ENCODE data around the gene ANKRD6. TPM values are rescaled to one million over a fixed set of nuclear protein-coding genes. Genes with fewer than 3 reads are reported as not detected.
A peak's percentile ranks its signal among the peaks of the same experiment; 100 is the strongest.

ANKRD6 gene
- total RNA-seq, 1 experiment from 2014 or later = 25.4 TPM

- intact Hi-C loops (cut with micrococcal nuclease; ENCODE audit: unreplicated experiment) = no loop called here
- TF ChIP-seq CTCF (conservative IDR thresholded peaks at IDR 0.05; ENCODE audit: low read depth, low read length) (no peak), EZH2 (IDR thresholded peaks at IDR 0.05; ENCODE audit: borderline replicate concordance, low read depth, low read length, poor library complexity, severe bottlenecking) (no peak)
- H3K4me1 ChIP-seq (ENCODE audit: insufficient read depth, low read length, poor library complexity, severe bottlenecking) = no peaks in the 10 kb centered on the region
- no peak overlapping the region for H3K27ac ChIP-seq (ENCODE audit: low read depth, low read length, poor library complexity, severe bottlenecking)
- ChIA-PET POLR2A (ENCODE audit: low non-redundant PET) (no interaction called here), CTCF (interaction anchor here (0.5 kb wide), 1 partner anchor 18 kb away, joined by 6 read pairs; no protein-coding TSS in a partner anchor)
- BruUV-seq (replicated peaks) = no TSS peak
- no peaks in the 10 kb centered on the region for H3K9me3 ChIP-seq (ENCODE audit: low read depth, low read length, poor library complexity, severe bottlenecking)
- H3K36me3 ChIP-seq (ENCODE audit: insufficient read depth, low read length, poor library complexity, severe bottlenecking) = no peaks in the 10 kb centered on the region
- no peaks in the 10 kb centered on the region for H3K27me3 ChIP-seq (replicated peaks; ENCODE audit: insufficient read depth, low read depth, low read length, poor library complexity)
- no peak overlapping the region for H3K4me3 ChIP-seq (ENCODE audit: low read depth, low read length, poor library complexity, severe bottlenecking)
- DNase-seq (ENCODE audit: low spot score) = no peak
Measured at GRCh38 chr6:89604653-89605052, 171.7 kb downstream of the ANKRD6 start.

- no peaks in the 10 kb centered on the region for H3K27me3 ChIP-seq (replicated peaks; ENCODE audit: insufficient read depth, low read depth, low read length, poor library complexity)
- H3K36me3 ChIP-seq (ENCODE audit: insufficient read depth, low read length, poor library complexity, severe bottlenecking) = no peaks in the 10 kb centered on the region
- no peaks in the 10 kb centered on the region for H3K4me1 ChIP-seq (ENCODE audit: insufficient read depth, low read length, poor library complexity, severe bottlenecking)
- intact Hi-C loops (cut with micrococcal nuclease; ENCODE audit: unreplicated experiment) = no loop called here
- ChIA-PET CTCF (no interaction called here), POLR2A (ENCODE audit: low non-redundant PET) (no interaction called here)
- H3K4me3 ChIP-seq (ENCODE audit: low read depth, low read length, poor library complexity, severe bottlenecking) = no peak overlapping the region
- DNase-seq (ENCODE audit: low spot score) = no peak
- no TSS peak for BruUV-seq (replicated peaks)
- no peak overlapping the region for H3K27ac ChIP-seq (ENCODE audit: low read depth, low read length, poor library complexity, severe bottlenecking)
- TF ChIP-seq EZH2 (IDR thresholded peaks at IDR 0.05; ENCODE audit: borderline replicate concordance, low read depth, low read length, poor library complexity, severe bottlenecking) = no peak
- no peak for TF ChIP-seq CTCF (conservative IDR thresholded peaks at IDR 0.05; ENCODE audit: low read depth, low read length)
- H3K9me3 ChIP-seq (ENCODE audit: low read depth, low read length, poor library complexity, severe bottlenecking) = no peaks in the 10 kb centered on the region
Measured at GRCh38 chr6:89605861-89606260, 172.9 kb downstream of the ANKRD6 start.

- ChIA-PET CTCF (interaction anchor here (0.6 to 1.0 kb wide), 2 partner anchors 178 to 627 kb away, joined by 3 to 4 read pairs; no protein-coding TSS in a partner anchor), POLR2A (ENCODE audit: low non-redundant PET) (no interaction called here)
- H3K36me3 ChIP-seq (ENCODE audit: insufficient read depth, low read length, poor library complexity, severe bottlenecking) = no peaks in the 10 kb centered on the region
- intact Hi-C loops (cut with micrococcal nuclease; ENCODE audit: unreplicated experiment) = loop anchor here (1.0 to 2.0 kb wide), 3 partner anchors 177 to 627 kb away; partner anchors contain the start of gene ANKRD6
- H3K4me3 ChIP-seq (ENCODE audit: low read depth, low read length, poor library complexity, severe bottlenecking) = no peak overlapping the region
- no peaks in the 10 kb centered on the region for H3K9me3 ChIP-seq (ENCODE audit: low read depth, low read length, poor library complexity, severe bottlenecking)
- no peak for TF ChIP-seq EZH2 (IDR thresholded peaks at IDR 0.05; ENCODE audit: borderline replicate concordance, low read depth, low read length, poor library complexity, severe bottlenecking)
- TF ChIP-seq CTCF (conservative IDR thresholded peaks at IDR 0.05; ENCODE audit: low read depth, low read length) = peak; percentile 93
- H3K27me3 ChIP-seq (replicated peaks; ENCODE audit: insufficient read depth, low read depth, low read length, poor library complexity) = no peaks in the 10 kb centered on the region
- no peaks in the 10 kb centered on the region for H3K4me1 ChIP-seq (ENCODE audit: insufficient read depth, low read length, poor library complexity, severe bottlenecking)
- peak; percentile 69 for DNase-seq (ENCODE audit: low spot score)
- BruUV-seq (replicated peaks) = no TSS peak
- H3K27ac ChIP-seq (ENCODE audit: low read depth, low read length, poor library complexity, severe bottlenecking) = no peak overlapping the region
Measured at GRCh38 chr6:89610149-89610642, 177.2 kb downstream of the ANKRD6 start.

Measured in A673 (cell line).